NCI-H1105 treated with DMSO at 0.1 percent for 48 hours (cell line): ENCODE results near the gene SNTB2.
"Not testable (repeated sequence)": the region's sequence is repeated elsewhere in the genome, so short reads cannot be mapped to it uniquely, and the experiment has no call there.

ENCODE experiments used
- DNase-seq: peaks from one replicate; lab custom pipeline; 2025; lab: John Stamatoyannopoulos, UW

SNTB2 gene

DNA sequence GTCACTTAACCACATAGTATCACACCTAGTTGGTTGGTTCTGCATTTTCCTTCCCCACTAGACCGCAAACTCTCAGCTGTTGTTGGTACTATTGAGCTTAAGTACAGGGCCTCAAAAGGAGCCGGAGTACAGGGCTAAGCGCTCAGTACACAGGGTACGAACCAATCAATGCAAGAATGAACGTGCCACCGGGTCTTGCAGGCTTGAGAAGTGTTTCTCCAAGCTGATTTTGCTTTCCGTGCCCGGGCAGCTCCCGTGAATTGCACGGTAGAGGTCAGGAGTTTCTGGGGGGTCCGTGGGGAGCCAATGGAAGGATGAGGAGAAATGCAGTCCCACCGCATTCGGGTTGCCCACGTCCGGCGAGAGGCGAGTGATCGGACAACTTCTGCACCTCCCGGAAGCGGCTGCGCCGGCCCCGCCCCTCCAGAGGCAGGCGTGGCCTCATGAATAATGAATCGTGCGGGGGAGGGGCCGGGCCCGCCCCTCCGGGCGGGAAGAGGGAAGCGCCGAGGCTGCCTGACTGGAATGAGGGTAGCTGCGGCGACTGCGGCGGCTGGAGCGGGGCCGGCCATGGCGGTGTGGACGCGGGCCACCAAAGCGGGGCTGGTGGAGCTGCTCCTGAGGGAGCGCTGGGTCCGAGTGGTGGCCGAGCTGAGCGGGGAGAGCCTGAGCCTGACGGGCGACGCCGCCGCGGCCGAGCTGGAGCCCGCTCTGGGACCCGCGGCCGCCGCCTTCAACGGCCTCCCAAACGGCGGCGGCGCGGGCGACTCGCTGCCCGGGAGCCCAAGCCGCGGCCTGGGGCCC, at the start of gene SNTB2:
Gene SNTB2, plus strand, starts transcription at position 523 of the 804 bp plus-strand sequence. Its CDS starts 3 bp downstream, at position 526.
- peak; percentile 68 for DNase-seq

DNA sequence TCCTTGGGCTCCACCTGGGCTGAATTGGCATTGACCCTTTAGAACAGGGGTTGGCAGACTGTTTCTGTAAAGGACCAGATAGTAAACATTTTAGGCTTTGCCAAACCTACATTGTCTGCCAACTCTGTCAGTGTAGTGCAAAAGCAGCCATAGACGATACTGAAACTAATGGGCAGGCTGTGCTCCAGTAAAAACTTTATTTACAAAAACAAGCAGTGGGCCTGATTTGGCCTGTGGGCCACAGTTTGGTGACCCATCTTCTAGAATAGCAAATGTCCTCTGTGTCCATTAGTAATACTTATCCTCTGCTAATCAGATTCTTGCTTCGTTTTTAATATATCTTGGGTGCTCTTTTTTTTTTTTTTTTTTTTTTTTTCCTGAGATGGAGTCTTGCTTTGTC, 48.4 kb upstream of the SNTB2 start:
- DNase-seq = no peak

DNA sequence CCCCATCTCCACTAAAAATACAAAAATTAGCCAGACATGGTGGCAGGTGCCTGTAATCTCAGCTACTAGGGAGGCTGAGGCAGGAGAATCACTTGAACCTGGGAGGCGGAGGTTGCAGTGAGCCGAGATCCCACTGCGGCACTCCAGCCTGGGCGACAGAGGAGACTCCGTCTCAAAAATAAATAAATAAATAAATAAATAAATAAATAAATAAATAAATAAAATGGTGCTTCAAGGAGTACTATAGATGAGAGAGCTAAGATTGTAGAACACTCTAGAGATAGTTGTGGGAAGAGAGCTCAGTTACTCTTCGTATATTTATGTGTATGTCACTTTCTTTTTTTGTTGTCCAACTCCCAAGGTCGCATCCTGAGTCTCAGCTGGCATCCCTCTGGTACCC, 47.5 kb upstream of the SNTB2 start:
- DNase-seq = not testable (repeated sequence)

DNA sequence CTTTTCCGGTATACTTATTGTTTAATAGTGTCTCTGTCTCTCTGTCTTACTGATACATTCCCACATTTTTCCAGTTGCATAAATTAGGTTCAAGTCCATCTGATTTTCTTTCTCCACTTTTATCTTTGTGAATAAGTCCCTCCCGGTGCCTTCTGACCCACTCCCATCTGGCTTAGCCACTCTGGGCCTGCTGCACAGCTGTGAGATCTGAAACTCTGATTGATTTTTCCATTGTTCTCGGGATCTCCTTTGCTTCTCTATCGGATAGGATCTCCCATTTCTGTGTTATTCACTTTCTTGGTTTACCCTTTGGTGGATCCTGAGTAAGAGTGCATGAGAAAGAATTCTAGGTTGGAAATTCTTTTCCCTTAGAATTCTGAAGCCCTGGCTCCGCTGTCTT, 46.0 kb upstream of the SNTB2 start:
- DNase-seq = no peak

DNA sequence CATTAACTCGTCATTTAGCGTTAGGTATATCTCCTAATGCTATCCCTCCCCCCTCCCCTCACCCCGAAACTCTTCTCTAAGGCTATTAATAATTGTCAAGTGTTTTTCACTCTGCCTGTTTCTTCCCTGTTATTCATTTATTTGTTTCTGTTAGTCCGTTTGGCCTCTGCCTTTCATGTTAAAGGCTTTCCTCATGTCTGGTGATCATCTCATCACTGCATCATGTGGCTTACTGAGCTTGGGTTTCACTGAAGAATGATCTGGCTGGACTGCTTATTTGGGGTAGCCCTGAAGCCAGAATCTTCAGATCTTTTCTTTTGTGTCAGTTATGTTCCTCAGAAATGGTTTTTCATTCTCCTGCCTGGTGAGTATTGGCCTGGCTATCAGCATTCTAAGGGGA, 45.0 kb upstream of the SNTB2 start:
- DNase-seq = no peak

DNA sequence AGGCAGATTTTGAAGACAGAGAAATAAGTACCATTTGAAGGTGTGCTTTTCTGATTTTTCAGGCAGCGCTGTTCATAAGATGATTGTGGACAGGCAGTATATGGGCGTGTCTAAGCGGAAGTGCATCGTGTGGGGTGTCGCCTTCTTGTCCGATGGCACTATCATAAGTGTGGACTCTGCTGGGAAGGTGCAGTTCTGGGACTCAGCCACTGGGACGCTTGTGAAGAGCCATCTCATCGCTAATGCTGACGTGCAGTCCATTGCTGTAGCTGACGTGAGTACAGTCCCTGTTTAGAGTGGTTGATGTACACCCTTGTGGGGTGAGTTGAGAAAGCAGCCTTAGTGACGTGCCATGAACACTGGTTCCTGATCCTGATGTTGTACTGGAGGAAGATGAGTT, 43.8 kb upstream of the SNTB2 start:
- DNase-seq = no peak

DNA sequence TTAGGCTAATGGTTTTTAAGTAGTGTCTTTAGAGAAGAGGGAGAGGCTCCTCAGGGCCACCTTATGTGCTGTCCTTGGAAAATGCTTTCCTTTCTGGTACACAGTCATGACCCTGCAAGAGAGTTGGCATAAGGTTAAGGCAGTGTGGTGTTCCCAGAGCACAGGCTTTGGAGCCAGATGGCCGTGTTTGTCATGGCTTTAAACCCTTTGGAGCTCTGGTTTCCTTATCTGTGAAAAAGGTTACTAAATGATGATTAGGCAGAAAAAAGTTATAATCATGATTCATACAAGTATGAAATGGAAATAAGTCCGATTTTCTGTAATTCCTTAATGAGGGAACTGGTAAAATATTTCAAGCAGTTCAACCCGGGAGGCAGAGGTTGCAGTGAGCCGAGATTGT, 41.3 kb upstream of the SNTB2 start:
- no peak for DNase-seq

DNA sequence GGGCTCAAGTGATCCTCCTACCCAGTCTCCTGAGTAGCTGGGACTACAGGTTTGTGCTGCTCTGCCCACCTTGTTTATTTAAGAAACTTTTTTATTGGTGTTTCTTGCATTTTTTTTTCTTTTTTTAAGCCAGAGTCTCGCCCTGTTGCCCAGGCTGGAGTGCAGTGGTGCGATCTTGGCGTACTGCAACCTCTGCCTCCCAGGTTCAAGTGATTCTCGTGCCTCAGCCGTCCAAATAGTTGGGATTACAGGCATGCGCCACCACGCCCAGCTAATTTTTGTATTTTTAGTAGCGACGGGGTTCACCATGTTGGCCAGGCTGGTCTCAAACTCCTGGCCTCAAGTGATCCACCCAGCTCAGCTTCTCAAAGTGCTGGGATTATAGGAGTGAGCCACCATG, 37.3 kb upstream of the SNTB2 start:
- not testable (repeated sequence) for DNase-seq

DNA sequence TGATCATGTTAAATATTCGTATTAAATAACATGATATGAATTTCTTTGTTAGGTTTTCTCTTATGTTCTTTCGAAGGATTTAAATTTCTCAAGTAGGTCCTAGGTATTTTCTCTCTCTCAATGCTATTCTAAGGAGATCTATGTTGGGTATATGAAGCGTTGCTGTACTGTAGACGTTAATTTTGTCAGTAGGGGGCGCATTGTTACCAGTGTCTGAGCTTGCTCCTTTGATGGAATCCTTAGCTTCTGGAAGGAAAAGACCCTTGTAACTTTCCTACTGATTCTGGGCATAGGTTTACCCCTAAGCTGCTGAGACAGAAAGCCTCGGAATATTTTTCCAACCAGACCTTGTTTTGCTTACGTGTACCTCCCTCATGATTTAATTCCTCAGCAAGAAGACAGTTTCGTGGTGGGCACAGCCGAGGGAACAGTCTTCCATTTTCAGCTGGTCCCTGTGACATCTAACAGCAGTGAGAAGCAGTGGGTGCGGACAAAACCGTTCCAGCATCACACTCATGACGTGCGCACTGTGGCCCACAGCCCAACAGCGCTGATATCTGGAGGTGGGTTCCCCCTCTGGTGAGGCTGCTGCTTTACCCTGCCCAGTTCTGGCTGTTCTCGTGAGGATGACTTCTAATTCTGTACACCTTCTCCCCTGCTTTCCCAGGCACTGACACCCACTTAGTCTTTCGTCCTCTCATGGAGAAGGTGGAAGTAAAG, 36.7 kb upstream of the SNTB2 start:
- DNase-seq = peak; percentile 63

DNA sequence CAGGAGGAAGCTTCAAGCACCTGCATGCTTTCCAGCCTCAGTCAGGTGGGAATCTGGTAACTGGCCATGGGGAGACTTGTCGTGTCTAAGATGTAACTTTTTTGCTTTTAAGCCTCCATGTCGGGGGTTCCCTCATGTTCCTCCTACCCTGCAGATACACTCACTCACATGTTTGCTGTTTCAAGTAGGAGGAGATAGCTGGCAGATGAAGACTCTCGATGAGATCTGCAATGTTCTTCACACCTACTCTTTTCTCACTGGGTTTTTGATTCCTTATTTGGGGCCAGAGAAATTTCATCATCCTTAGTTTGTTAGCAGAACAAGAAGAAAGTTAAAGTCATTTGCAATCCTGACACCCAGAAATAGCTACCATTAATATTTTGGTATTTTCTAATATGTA, 29.8 kb upstream of the SNTB2 start:
- no peak for DNase-seq

DNA sequence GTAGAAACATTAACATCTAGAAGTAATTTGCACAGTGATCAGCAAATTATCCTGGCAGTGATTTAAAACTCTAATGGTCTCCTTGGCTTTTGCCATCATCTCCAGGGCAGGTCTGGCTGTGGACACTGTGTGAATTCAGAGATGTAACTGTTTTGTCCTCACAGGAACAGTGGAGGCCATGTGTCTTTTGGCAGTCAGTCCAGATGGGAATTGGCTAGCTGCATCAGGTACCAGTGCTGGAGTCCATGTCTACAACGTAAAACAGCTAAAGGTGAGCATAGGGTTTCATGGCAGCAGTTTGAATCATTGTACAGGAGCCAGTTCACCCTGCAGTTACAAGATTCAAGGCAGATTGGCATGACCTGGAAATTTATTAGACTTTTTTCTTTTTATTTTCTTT, 26.8 kb upstream of the SNTB2 start:
- DNase-seq = no peak

DNA sequence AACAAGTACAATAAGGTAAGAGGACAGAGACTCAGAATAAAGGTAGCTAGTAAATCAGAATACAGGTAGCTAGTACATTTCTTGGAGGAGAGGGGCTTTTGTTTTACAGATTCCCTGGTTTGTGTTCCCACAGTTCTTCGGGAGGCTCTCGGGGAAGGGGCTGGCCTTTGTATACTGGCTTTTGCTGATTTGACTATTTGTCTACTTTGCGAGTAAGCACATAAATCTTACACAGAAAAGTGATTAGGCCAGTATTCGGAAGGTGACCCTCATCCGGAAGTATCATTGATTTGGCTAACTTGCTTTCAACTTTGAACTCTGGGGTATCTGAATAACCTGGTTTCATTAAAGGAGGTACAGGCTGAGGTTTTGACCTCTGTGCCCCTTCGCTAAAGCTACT, 21.4 kb upstream of the SNTB2 start:
- DNase-seq = no peak

DNA sequence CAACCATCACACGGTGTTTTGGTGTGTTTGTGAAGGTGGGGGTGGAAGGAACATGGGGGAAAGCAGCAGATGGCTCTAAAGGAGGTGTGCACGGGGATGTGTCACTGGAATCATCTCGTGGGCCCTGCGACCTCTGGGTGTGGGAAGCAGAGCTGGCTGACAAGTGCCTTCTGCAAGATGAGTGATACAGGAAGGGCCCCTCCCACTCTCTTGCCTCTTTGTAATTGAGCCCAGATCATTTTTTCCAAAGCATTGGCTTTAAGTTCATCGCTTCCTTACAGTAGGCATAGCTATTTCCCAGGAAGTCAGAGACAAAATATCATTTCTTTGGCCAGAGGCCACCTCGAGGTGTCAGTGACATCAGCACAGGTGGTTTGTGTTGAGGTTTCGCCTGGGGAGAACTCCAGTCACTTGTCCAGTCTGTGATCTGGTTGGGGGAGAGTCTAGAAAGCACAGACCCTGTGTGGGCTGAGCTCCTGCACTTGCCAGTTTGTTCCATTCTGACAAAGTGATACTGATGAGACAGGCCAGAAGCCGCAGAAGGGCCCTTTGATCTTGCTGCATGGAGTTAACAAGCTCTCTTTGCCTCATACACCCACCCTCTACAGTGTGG, 20.6 kb upstream of the SNTB2 start:
- DNase-seq = no peak

DNA sequence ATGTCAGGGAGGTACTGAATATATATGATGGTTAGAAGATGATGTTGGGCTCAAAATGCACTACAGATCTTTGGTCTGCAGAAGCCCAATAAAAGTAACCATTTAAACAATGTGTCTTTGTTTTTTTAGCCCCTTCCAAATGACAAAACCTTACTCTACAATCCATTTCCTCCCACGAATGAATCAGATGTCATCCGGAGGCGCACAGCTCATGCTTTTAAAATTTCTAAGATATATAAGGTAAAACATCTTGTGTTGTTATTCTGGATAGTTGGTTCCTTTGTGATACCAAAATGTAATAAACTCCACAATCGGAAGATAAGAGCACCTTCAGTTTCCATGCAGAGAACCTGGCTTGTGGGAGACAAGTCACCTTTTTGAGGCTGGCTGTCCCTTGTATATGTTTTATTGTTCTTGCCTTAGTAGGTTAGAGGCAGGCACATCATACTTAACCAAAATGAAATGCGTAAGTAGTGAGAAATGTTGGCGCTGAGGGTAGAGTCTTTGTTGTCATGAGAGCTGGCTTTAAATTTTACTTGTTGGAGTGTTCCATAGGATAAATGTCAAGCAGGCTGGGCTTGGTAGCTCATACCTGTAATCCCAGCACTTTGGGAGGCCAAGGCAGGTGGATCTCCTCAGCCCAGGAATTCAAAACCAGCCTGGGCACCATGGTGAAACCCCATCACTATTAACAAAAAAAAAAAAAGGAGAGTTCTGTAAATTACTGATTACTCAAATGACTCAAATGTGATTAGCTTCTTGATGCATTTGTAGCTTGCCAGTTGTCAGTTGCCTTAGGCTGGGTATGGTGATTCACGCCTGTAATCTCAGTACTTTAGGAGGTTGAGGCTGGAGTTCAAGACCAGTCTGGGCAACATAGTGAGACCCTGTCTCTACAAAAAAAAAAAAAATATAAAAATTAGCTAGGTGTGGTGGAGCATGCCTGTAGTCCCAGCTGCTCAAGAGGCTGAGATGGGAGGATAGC, 19.7 kb upstream of the SNTB2 start:
- DNase-seq = no peak

DNA sequence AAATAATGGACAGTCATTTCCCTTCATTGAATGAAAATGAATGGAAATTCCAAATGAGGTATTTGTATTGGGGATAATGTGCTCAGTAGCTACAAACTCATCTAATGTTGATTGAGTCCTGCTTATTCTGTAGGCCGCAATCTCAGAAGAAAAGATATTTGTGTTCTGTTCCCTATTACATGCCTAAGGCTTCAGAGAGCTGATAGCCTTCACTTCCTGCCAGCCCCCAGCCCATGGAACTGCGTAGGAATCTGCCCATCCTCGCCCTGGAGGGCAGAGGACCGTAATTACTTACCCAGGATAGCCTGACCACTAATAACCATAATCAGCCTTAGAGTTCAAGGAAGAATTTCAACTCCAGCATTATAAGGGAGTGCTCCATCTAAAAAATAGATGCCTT, 17.9 kb upstream of the SNTB2 start:
- no peak for DNase-seq

DNA sequence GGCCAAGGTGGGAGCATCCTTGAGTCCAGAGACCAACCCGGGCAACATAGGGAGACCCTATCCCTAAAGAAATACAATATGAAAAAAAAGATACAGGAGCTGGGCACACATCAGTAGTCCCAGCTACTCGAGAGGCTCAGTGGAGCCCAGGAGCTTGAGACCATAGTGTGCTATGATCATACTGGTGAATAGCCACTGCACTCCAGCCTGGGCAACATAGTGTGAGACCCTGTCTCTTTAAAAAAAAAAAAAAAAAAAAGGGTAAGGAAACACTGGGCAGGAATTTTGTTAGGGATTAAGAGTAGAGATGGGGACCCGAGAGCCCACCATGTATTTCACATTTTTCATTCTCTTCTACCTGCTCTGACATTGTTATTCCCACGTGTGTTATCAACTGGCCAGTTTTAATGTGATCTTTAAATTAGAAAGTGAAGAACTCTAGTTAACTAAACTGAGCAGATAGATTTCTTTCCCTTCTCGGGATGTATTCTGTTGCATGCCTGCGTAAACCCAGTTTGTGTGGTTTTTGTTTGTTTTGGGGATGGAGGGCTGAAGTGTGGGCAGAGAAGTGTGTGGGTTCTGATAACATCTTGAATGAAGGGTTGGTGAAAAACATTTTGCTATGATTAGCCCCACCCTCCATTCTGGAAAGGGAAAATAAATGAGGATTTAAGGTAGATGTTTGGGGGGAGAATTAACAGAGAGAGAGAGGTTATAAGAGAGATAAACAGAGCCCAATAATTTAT, 17.2 kb upstream of the SNTB2 start:
- no peak for DNase-seq

DNA sequence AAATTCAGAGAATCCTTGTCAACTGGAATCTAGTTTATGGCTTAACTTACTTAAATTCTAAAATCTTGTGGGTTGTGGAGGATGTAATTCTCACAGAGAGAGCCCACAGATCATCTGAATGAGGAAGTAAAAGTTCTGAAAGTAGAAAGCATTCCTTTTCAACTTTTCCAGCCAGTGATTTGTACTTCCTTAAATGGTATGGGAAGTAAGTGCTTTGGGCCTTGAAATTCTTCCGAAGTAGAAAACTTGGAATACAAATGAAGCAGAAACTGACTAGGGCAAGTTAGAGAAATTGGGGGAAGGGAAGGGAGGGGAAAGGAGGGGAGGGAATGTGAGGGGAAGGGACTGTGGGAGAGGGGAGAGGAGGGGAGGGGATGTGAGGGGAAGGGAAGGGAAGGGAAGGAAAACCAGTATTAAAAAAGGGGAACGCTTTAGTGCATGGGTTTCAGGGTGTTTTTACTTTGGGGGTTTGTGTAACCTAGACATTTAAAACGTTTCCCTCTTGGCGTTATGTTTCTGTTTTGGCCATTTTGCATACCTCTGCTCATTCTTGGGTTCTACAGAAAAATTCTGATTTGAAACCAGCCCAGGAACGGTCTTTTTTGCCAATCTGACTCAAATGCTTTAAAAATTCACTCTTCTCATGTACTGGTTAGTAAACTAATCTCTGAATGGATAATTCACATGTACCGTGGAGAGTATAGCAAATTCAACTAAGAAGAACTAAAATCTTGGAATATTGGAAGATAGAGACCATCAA, 15.5 kb upstream of the SNTB2 start:
- no peak for DNase-seq

DNA sequence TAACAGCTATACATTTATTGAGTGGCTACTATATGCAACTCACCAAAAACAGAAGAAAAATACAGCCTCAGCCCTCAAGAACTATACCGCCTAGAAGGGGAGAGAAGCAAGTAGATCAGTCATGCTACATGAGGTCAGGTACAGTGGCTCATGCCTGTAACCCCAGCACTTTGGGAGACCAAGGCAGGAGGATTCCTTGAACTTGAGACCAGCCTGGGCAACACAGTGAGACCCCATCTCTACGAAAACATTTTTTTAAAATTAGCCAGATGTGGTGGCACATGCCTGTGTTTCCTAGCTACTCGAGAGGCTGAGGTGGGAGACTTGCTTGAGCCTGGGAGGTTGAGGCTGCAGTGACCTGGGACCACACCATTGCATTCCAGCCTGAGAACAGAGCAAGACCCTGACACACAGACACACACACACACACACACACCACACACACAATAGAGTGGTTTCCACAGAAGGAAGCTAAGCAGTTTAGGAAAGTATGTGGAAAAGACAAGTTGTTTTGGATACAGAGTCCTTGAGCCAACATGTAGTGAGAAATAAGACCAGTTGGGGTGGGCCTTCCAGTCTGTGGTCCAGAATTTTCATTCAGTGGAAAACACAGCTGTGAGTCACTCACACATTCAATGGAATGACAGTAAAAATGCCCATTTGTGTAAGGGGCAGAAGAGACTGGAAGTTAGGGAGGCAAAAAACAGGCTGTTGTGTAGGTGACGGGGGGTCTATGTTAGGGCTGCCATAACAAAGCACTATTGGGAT, 10.7 kb upstream of the SNTB2 start:
- no peak for DNase-seq

DNA sequence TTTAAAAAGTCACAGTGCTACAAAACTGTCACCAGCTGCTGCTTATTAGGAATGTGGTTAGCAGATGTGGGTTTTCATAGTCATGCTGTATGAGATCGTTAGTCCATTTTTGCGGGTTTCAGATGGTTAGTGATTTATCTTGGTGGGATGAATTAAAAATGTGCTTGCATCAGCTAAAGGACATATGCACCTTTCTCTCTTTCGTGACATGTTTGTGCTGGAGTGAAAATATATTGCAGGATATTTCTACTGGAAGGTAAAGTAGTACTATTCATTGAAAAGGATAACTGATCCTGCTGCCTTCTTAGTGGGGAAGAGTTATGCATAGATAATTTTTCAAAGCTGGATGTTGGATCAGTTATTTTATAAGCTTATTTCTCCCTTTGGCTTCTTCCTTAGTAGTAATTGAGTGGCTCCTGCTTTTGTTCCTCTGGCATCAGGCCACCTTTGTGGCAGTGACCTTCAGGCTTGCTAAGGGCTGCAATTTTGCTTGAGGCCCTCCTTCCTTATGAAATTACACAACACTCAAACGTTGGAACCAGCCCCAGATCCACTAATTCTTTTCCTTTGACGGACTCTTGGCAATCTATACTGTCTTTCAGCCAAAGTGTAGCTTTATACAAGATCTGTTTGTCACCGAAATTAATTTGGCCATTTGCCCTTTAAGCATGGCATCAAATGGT, 7.5 kb upstream of the SNTB2 start:
- DNase-seq = peak; percentile 64
